ENCODE measurements around the gene PARP3. TPM values are rescaled to one million over a fixed set of nuclear protein-coding genes. Genes with fewer than 3 reads are reported as not detected.

Gene PARP3
- total and polyA plus RNA-seq, 9 of the 15 experiments (the other 6 are each of a cell fraction or from before 2014, with no cell fraction given) = 0.46 to 6.6 (median 4.5) TPM

DNA sequence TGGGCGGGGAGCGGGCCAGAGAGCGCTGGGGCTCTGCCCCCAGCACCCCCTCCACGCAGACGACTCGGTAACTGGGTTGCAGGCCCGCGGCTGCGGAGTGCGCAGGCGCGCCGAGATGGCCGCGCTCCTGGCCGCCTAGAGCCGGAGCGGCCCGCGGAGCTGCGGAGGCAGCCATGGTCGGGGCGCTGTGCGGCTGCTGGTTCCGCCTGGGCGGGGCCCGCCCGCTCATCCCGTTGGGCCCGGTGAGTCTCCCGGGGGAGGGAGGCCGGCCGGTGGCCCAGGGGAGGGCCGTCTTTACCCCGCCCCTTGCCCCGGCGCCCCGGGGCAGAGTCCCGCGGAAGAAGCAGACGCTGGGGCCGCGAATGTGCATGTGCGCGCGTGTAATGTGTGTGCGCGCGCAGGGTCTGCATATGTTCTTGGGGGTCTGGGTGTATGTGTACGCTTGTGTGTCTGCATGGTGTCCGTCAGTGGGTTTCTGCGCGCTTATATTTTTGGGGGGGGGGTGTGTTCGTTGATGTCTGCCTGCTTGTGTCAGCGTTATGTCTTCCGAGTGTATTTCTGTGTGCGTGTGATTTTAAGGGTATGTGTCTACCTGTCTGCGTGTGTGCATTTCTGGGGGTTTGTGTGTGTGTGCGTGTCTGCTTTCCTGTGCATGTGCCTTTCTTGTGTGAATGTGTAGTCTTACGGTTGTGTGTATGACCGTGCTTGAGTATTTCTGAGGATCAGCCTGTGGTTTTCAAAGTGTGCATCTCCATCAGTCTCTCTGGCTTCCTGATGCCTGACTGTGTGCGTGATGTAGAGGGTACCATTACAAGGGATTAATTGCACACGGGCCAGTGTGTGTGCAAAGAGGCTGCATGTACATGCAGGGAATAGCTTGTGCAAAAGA is 33.0 kb downstream of the PARP3 start, which contains the start of gene ABHD14A (continued):
- TF ChIP-seq MAZ (CRISPR knock-in tag; conservative IDR thresholded peaks at IDR 0.05 in 1 of 2, IDR thresholded peaks at IDR 0.05 in 1 of 2) = peak in 1 of 2 experiments; percentile 37; a peak in 2 of 4 replicates
- no peak for TF ChIP-seq ZNF23 (CRISPR knock-in tag; IDR thresholded peaks at IDR 0.05)
- TF ChIP-seq HNRNPUL1 (IDR thresholded peaks at IDR 0.05; ENCODE audit: low read length) = no peak
- no peak for TF ChIP-seq ZNF146 (CRISPR knock-in tag; IDR thresholded peaks at IDR 0.05; ENCODE audit: unreplicated experiment)
- peak; percentile 21; the same call in 1 of the 2 replicates for TF ChIP-seq MIER1 (IDR thresholded peaks at IDR 0.05; ENCODE audit: low read depth)
- TF ChIP-seq ZSCAN29 (IDR thresholded peaks at IDR 0.05) = no peak
- TF ChIP-seq SFPQ (IDR thresholded peaks at IDR 0.05; ENCODE audit: low read depth, low read length) = no peak
- TF ChIP-seq SRSF1 (IDR thresholded peaks at IDR 0.05; ENCODE audit: low read depth, low read length) = no peak
- no peak for TF ChIP-seq ELF2 (CRISPR knock-in tag; IDR thresholded peaks at IDR 0.05)
- no peak for TF ChIP-seq JUNB (CRISPR knock-in tag; conservative IDR thresholded peaks at IDR 0.05)
- peak; percentile 61; the same call in 1 of the 2 replicates for TF ChIP-seq VEZF1 (CRISPR knock-in tag; IDR thresholded peaks at IDR 0.05)
- TF ChIP-seq, protein P1, sequence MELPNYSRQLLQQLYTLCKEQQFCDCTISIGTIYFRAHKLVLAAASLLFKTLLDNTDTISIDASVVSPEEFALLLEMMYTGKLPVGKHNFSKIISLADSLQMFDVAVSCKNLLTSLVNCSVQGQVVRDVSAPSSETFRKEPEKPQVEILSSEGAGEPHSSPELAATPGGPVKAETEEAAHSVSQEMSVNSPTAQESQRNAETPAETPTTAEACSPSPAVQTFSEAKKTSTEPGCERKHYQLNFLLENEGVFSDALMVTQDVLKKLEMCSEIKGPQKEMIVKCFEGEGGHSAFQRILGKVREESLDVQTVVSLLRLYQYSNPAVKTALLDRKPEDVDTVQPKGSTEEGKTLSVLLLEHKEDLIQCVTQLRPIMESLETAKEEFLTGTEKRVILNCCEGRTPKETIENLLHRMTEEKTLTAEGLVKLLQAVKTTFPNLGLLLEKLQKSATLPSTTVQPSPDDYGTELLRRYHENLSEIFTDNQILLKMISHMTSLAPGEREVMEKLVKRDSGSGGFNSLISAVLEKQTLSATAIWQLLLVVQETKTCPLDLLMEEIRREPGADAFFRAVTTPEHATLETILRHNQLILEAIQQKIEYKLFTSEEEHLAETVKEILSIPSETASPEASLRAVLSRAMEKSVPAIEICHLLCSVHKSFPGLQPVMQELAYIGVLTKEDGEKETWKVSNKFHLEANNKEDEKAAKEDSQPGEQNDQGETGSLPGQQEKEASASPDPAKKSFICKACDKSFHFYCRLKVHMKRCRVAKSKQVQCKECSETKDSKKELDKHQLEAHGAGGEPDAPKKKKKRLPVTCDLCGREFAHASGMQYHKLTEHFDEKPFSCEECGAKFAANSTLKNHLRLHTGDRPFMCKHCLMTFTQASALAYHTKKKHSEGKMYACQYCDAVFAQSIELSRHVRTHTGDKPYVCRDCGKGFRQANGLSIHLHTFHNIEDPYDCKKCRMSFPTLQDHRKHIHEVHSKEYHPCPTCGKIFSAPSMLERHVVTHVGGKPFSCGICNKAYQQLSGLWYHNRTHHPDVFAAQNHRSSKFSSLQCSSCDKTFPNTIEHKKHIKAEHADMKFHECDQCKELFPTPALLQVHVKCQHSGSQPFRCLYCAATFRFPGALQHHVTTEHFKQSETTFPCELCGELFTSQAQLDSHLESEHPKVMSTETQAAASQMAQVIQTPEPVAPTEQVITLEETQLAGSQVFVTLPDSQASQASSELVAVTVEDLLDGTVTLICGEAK (IDR thresholded peaks at IDR 0.05) = peak; percentile 57
- TF ChIP-seq, protein P1 (CRISPR knock-in tag; IDR thresholded peaks at IDR 0.05) = no peak
- TF ChIP-seq FIP1L1 (IDR thresholded peaks at IDR 0.05; ENCODE audit: low read depth, low read length, poor library complexity, severe bottlenecking) = peak; percentile 47
